Heart left ventricle (tissue), 16 donors: ENCODE results near the gene PRSS37. TPM values are rescaled to one million over a fixed set of nuclear protein-coding genes. Genes with fewer than 3 reads are reported as not detected.

ENCODE experiments used
- ATAC-seq, 4 donors: fragments of 200-7000 bp; cut with Tn5 transposase; one replicate each; pipeline ENCODE4 v1.9.1; 2020 to 2022; ENCODE audit warnings: moderate library complexity in 4 of 4, mild to moderate bottlenecking in 3 of 4, moderate number of reproducible peaks in 1 of 4
- DNase-seq, 5 donors: peaks; one replicate each; pipeline ENCODE4 v3.0.0-alpha.2; 2020
- H3K27ac ChIP-seq, 12 donors: fragments of 200-600 bp; sonication (generic) in 4 of 12; one replicate each; pipeline versions ENCODE4 v1.5.0 to v1.8.0; 2016 to 2022; ENCODE audit warnings: mild to moderate bottlenecking in 2 of 12
- H3K27me3 ChIP-seq, 9 donors: fragments of 200-600 bp; sonication (generic) in 2 of 9; one replicate each; pipeline versions ENCODE4 v1.5.1 to v1.8.0; 2016 to 2022; ENCODE audit warnings: mild to moderate bottlenecking in 3 of 9
- H3K36me3 ChIP-seq, 9 donors: fragments of 200-600 bp; sonication (generic) in 2 of 9; one replicate each; pipeline versions ENCODE4 v1.5.0 to v1.8.0; 2018 to 2022; ENCODE audit warnings: mild to moderate bottlenecking in 2 of 9
- H3K4me1 ChIP-seq, 12 donors: fragments of 200-600 bp; sonication (generic) in 4 of 12; one replicate each; pipeline versions ENCODE4 v1.5.0 to v1.8.0; 2016 to 2022; ENCODE audit warnings: mild to moderate bottlenecking in 3 of 12
- H3K4me3 ChIP-seq, 12 donors: fragments of 200-600 bp; sonication (generic) in 4 of 12; one replicate each; pipeline versions ENCODE4 v1.5.0 to v1.8.0; 2017 to 2022; ENCODE audit warnings: mild to moderate bottlenecking in 9 of 12, moderate library complexity in 4 of 12
- H3K9me3 ChIP-seq, 12 donors: fragments of 200-600 bp; sonication (generic) in 4 of 12; one replicate each; pipeline versions ENCODE4 v1.5.0 to v1.8.0; 2016 to 2022; ENCODE audit warnings: mild to moderate bottlenecking in 1 of 12
- CTCF ChIP-seq, 12 donors: fragments of 200-600 bp; sonication (generic) in 4 of 12; IDR thresholded peaks; one replicate each; pipeline versions ENCODE4 v1.5.0 to v1.8.0; 2018 to 2022; ENCODE audit warnings: antibody characterized with exemption in 12 of 12, mild to moderate bottlenecking in 5 of 12
- POLR2A ChIP-seq, 2 donors: fragments of 450-650 bp; IDR thresholded peaks; one replicate each; pipeline ENCODE4 v1.6.1; 2017; ENCODE audit warnings: antibody characterized with exemption in 2 of 2, mild to moderate bottlenecking in 2 of 2, moderate library complexity in 2 of 2
- WGBS, 4 donors: extraction: QIAGEN DNeasy Blood & Tissue Kit in 2 of 4; methylation state at CpG; one replicate each; pipeline versions ENCODE4 v1.1.5 to v1.1.7; 2013 to 2018; 5-methylcytosine and 5-hydroxymethylcytosine counted together
- intact Hi-C, 10 donors: fragments of 100-400 bp; cut with DNase I; formaldehyde crosslinking; loops; one replicate each; pipeline versions ENCODE4 v1.11.1 to v1.14.2; 2022
- polyA plus RNA-seq, 2 donors: library from polyadenylated mRNA; stranded (reverse); fragments of 200-250 nt; gene quantifications; one replicate each; pipeline ENCODE4 v1.2.3, GENCODE V29; 2013
- total RNA-seq, 9 donors: library from RNA; depleted of rRNA in 2 of 9; stranded (reverse); fragments of >200 nt in 2 of 9; fragmentation: NEBNext Ultra II Directional in 3 of 9; extraction: Animal tissue kit (Norgen Biotek cat#: 25700) in 3 of 9; gene quantifications; one replicate each; pipeline versions ENCODE4 v1.1.0 to v1.2.4, GENCODE V29; 2016 to 2023
- donor health status: ischemic (EF 13 %, LVEDD 7.1; RV severe dilation, severe dysfunction).
- donor health status: healthy with polysubstance abuse.
- donor health status: DM: no; HTN: yes; CAD: no.
- donor health status: DM: no; HTN: no; CAD: no.
- donor health status: ischemic (EF 25% LVEDD 6.9; RV normal size, moderate dysfunction).
- donor health status: ischemic (EF 25% LVEDD 5.7; RV mildly dilated, moderate dysfunction).
- donor health status: healthy.
- donor health status: DM: yes; HTN: yes; CAD: no.
- donor health status: ischemic (EF 35%, LVEDD 5.7; RV mildly dilated, moderate dysfunction).
- donor health status: nonischemic (EF 11% LVEDD 7.7; RV severe dilation, severe dysfunction).
- donor health status: DM: yes; HTN: yes; CAD: no.
- donor health status: PGD.
- donor health status: ischemic (EF 29% LVEDD 5.4; RV normal size, mild dysfunction).
- donor health status: nonischemic (EF 23%, LVEDD 6.1; RV moderate dilation, normal function).

The PRSS37 gene
- total and polyA plus RNA-seq, 11 donors, result not detected

GRCh38 chr7:141792526-141792925, 48.8 kb downstream of the PRSS37 start:
- H3K4me1 ChIP-seq, result peaks cover 0 to 3% (median 0%) of the 10 kb centered on the region in 12 donors
- TF ChIP-seq CTCF (IDR thresholded peaks at IDR 0.05) (no peak), POLR2A (IDR thresholded peaks at IDR 0.05) (no peak)
- DNase-seq (no peak), ATAC-seq (no peak)
- H3K27ac ChIP-seq, result no peak overlapping the region
- WGBS, 4 donors, result 90 to 93% (median 92%) methylated on average over 2 of the region's 2 CpGs
- H3K27me3 ChIP-seq, result no peaks in the 10 kb centered on the region
- H3K9me3 ChIP-seq, result no peaks in the 10 kb centered on the region
- intact Hi-C loops, result no loop called here
- H3K4me3 ChIP-seq, result no peak overlapping the region
- H3K36me3 ChIP-seq, result peaks cover 0 to 18% (median 0%) of the 10 kb centered on the region in 9 donors

DNA sequence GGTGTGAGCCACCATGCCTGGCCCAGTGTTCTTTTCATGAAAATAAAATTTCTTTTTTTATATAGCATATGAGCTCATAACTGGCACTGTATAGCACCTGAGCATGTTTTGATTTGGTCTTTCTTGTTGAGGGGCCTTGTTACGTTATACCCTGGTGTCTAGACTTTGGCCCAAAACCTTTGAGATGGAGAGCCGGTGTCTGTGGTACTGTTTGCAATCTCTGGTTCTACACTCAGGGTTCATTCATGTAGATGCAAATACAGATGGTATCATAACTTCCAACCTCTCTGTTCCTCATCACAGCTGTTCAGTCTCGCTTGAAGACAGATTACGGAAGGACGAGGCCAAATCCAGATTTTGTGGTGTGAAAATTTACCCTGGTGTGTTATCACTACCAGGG, 51.4 kb downstream of the PRSS37 start, which contains the start of gene TAS2R5:
TAS2R5 (plus strand) TSS at position 301 of the 400 bp plus-strand sequence. CDS start 145 bp downstream, outside the sequence.
- Histone ChIP-seq H3K27ac (no peak within 1 kb of the TSS), H3K4me3 (no peak within 1 kb of the TSS), H3K4me1 (peaks cover 0 to 3% (median 0%) of the 10 kb centered on the region in 12 donors), H3K9me3 (no peaks in the 10 kb centered on the region), H3K27me3 (no peaks in the 10 kb centered on the region), H3K36me3 (peaks cover 0 to 18% (median 0%) of the 10 kb centered on the region in 9 donors)
- DNase-seq, result no peak
- TF ChIP-seq POLR2A (IDR thresholded peaks at IDR 0.05), result no peak
- TF ChIP-seq CTCF (IDR thresholded peaks at IDR 0.05), result no peak
- no peak for ATAC-seq
- WGBS, 4 donors, result 74 to 95% (median 81%) methylated on average over 5 of the region's 5 CpGs
- intact Hi-C loops, result loop anchor here in 3 of 10 donors (5.0 kb wide), 2 partner anchors 133 to 138 kb away; no protein-coding TSS in a partner anchor

DNA sequence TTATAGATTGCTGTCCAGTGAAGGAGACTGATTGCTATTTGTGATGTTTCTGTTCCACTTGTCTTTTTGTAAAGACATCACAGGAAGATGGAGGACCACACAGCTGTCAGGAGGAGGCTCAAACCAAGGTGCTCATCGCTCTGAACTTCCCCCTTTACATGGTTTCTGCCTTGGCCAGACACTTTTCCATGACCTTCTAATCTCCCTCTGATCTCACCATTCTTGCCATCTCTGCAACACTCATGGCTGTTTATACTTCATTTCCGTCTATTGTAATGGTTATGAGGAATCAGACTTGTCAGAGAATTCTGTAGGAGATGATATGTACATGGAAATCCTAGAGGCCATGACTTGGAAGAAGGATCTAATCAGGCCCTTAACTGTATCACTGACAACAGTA, 53.0 kb downstream of the PRSS37 start:
- H3K4me3 ChIP-seq, result no peak overlapping the region
- peaks cover 0 to 3% (median 0%) of the 10 kb centered on the region in 12 donors for H3K4me1 ChIP-seq
- intact Hi-C loops, result loop anchor here in 3 of 10 donors (5.0 kb wide), 2 partner anchors 131 to 136 kb away; no protein-coding TSS in a partner anchor
- TF ChIP-seq POLR2A (IDR thresholded peaks at IDR 0.05) (no peak), CTCF (IDR thresholded peaks at IDR 0.05) (no peak)
- H3K27me3 ChIP-seq, result no peaks in the 10 kb centered on the region
- 72 to 76% (median 75%) methylated on average over 2 of the region's 2 CpGs for WGBS, 4 donors
- H3K36me3 ChIP-seq, result peaks cover 0 to 18% (median 0%) of the 10 kb centered on the region in 9 donors
- H3K27ac ChIP-seq, result no peak overlapping the region
- ATAC-seq, result no peak
- H3K9me3 ChIP-seq, result no peaks in the 10 kb centered on the region
- DNase-seq, result no peak

Other genes starting within 250 kb of the PRSS37 start
- 10 to 100 TPM in 3 of 9 donors, 1 to 10 TPM in 6; 6.7 to 15.3 (median 8.8) TPM for gene DENND11, start 139.3 kb downstream of the PRSS37 start, total RNA-seq
- gene DENND11, start 139.3 kb downstream of the PRSS37 start, polyA plus RNA-seq, result 1 to 10 TPM; 3.5 to 5.8 TPM
- under 1 TPM in 1 of 9 donors, not detected in 8; 0.08 TPM for gene WEE2, start 133.1 kb downstream of the PRSS37 start, total RNA-seq
- gene WEE2, start 133.1 kb downstream of the PRSS37 start, polyA plus RNA-seq, result not detected
- 100 to 1,000 TPM in 6 of 9 donors, 10 to 100 TPM in 3; 95.5 to 120 (median 104) TPM for gene SSBP1, start 103.1 kb downstream of the PRSS37 start, total RNA-seq
- 100 to 1,000 TPM; 252 to 268 TPM for gene SSBP1, start 103.1 kb downstream of the PRSS37 start, polyA plus RNA-seq
- gene TAS2R3, start 77.4 kb downstream of the PRSS37 start, total RNA-seq, result 1 to 10 TPM in 1 of 9 donors, under 1 TPM in 5, not detected in 3; 0.25 to 1.2 (median 0.58) TPM
- not detected for gene TAS2R3, start 77.4 kb downstream of the PRSS37 start, polyA plus RNA-seq
- gene TAS2R4, start 64.8 kb downstream of the PRSS37 start, total RNA-seq, result under 1 TPM in 7 of 9 donors, not detected in 2; 0.12 to 0.67 (median 0.19) TPM
- gene TAS2R4, start 64.8 kb downstream of the PRSS37 start, polyA plus RNA-seq, result under 1 TPM; 0.07 to 0.11 TPM
- gene TAS2R5, start 51.3 kb downstream of the PRSS37 start, total RNA-seq, result under 1 TPM in 4 of 9 donors, not detected in 5; 0.27 to 0.60 (median 0.49) TPM
- under 1 TPM in 1 of 2 donors, not detected in 1; 0.18 TPM for gene TAS2R5, start 51.3 kb downstream of the PRSS37 start, polyA plus RNA-seq
- not detected for gene OR9A4, start 74.9 kb upstream of the PRSS37 start, total RNA-seq
- not detected for gene OR9A4, start 74.9 kb upstream of the PRSS37 start, polyA plus RNA-seq
- gene CLEC5A, start 105.5 kb upstream of the PRSS37 start, total RNA-seq, result 1 to 10 TPM in 2 of 9 donors, under 1 TPM in 6, not detected in 1; 0.12 to 2.6 (median 0.50) TPM
- 1 to 10 TPM in 1 of 2 donors, under 1 TPM in 1; 0.27 to 1.1 TPM for gene CLEC5A, start 105.5 kb upstream of the PRSS37 start, polyA plus RNA-seq
- gene TAS2R38, start 132.3 kb upstream of the PRSS37 start, total RNA-seq, result not detected
- gene TAS2R38, start 132.3 kb upstream of the PRSS37 start, polyA plus RNA-seq, result not detected
- gene MGAM, start 154.4 kb upstream of the PRSS37 start, total RNA-seq, result 1 to 10 TPM in 2 of 9 donors, under 1 TPM in 7; 0.15 to 1.2 (median 0.52) TPM
- under 1 TPM; 0.08 to 0.10 TPM for gene MGAM, start 154.4 kb upstream of the PRSS37 start, polyA plus RNA-seq